Hepatocyte (in vitro differentiated cells): ENCODE results near the gene MEOX1.

Source experiments
- CTCF ChIP-seq: fragments of 200-600 bp; sonication (generic); IDR thresholded peaks from 2 replicates; pipeline ENCODE4 v1.5.1; 2016; ENCODE audit warnings: antibody characterized with exemption, mild to moderate bottlenecking; ENCODE audit not compliant: poor library complexity
- EZH2 ChIP-seq: fragments of 200-600 bp; sonication (generic); IDR thresholded peaks from 2 replicates; pipeline ENCODE4 v1.6.1; 2016; ENCODE audit warnings: antibody characterized with exemption, mild to moderate bottlenecking, borderline replicate concordance

- TF ChIP-seq CTCF, result no peak
- no peak for TF ChIP-seq EZH2
These were observed 47.5 kb upstream of the MEOX1 start for GRCh38 chr17:43709210-43709609.
